GM18873 (cell line): ENCODE measurements around the gene STK10.

ENCODE experiments used
- ATAC-seq: cut with Tn5 transposase; IDR thresholded peaks from one replicate; pipeline ENCODE4 v1.9.1; 2021; ENCODE audit warnings: mild to moderate bottlenecking, moderate library complexity, moderate number of reproducible peaks; ENCODE audit not compliant: unreplicated experiment, low FRiP score

Gene STK10

GRCh38 chr5:172111852-172112225 is 76.2 kb downstream of the STK10 start:
- ATAC-seq: no peak

- ATAC-seq: peak; percentile 86
Observed at GRCh38 chr5:172110921-172111851, 76.8 kb downstream of the STK10 start.

- no peak for ATAC-seq
Observed at GRCh38 chr5:172110260-172110815, 77.7 kb downstream of the STK10 start.

- ATAC-seq: no peak
Observed at GRCh38 chr5:172109749-172110148, 78.3 kb downstream of the STK10 start.

GRCh38 chr5:172107571-172107970 is 80.5 kb downstream of the STK10 start:
- ATAC-seq: no peak

GRCh38 chr5:172106511-172107356 is 81.3 kb downstream of the STK10 start:
- ATAC-seq: no peak

- ATAC-seq: no peak
Observed at GRCh38 chr5:172105811-172106210, 82.2 kb downstream of the STK10 start.

- no peak for ATAC-seq
Observed at GRCh38 chr5:172104801-172105701, 83.0 kb downstream of the STK10 start.

GRCh38 chr5:172104021-172104420 is 84.0 kb downstream of the STK10 start:
- no peak for ATAC-seq

GRCh38 chr5:172102913-172103626 is 85.0 kb downstream of the STK10 start:
- ATAC-seq: no peak

- ATAC-seq: no peak
Observed at GRCh38 chr5:172102218-172102870, 85.7 kb downstream of the STK10 start.

GRCh38 chr5:172101547-172102217 is 86.3 kb downstream of the STK10 start:
- ATAC-seq: no peak

- ATAC-seq: no peak
Observed at GRCh38 chr5:172098883-172099282, 89.1 kb downstream of the STK10 start.

GRCh38 chr5:172098046-172098445 is 90.0 kb downstream of the STK10 start:
- ATAC-seq: no peak

- ATAC-seq: no peak
Observed at GRCh38 chr5:172097356-172097755, 90.7 kb downstream of the STK10 start.

GRCh38 chr5:172096207-172096940 is 91.7 kb downstream of the STK10 start:
- ATAC-seq: no peak

- no peak for ATAC-seq
Observed at GRCh38 chr5:172095368-172096206, 92.4 kb downstream of the STK10 start.
